NCI-H2081 treated with DMSO at 0.1 percent for 48 hours (cell line): Measurements from ENCODE around the gene CHEK1.
"Not testable (repeated sequence)": the region's sequence is repeated elsewhere in the genome, so short reads cannot be mapped to it uniquely, and the experiment has no call there.

ENCODE experiments used
- DNase-seq: peaks from one replicate; lab custom pipeline; 2025; lab: John Stamatoyannopoulos, UW

The CHEK1 gene

DNA sequence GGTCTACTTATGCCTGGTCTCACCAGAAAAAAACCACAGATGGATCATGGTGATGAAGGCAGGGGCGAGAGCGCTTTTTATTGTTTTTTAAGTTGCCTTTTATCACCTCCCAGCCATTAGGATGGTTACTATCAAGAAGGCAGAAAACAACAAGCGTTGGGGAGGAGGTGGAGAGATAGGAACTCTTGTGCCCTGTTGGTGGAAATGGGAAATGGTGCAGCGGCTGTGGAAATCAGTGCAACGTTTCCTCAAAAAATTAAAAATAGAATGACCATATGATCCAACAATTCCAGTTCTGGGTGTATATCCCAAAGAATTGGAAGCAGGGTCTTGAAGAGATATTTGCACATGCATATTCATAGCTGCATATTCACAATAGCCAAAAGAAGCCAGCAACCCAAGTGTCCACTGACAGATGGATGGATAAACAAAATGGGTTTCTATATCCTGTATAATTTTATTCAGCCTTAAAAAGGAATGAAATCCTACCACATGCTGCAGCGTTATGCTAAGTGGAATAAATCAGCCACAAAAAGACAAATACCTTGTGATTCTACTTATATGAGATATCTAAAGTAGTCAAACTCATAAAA, 76.2 kb downstream of the CHEK1 start:
- DNase-seq, result no peak

DNA sequence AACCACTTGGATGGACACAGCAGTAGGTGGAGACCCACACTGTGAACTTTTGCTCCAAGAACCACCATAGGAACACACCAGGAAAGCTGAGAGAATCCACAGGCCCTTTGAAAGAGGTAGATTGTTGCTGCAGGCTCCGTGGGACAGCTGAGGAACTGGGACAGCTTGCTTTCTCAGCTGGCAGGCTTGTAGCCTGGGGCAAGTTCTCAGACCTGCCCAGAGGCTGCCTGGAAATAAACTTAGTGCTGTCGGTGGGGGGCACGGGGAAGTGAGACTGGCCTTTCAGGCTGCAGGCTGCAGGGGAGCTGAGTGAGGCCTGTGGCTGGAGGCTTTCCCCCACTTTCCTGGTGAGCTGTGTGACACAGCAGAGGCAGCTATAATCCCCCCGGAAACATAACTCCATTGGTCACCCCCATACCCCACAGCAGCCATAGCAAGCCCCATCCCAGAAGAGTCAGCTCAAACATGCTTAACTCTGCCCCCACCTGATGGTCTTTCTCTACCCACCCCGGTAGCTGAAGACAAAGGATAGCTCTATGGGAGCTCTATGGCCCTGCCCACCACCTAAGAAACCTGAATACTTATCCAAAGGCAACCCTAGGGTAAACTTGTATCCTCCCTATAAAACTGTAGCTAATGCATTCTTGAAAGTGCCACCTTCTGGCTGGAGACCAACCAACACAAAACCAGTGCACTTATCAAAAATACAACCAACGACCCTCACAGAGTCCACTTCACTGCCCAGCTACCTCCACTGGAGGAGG, 77.1 kb downstream of the CHEK1 start:
- no peak for DNase-seq

DNA sequence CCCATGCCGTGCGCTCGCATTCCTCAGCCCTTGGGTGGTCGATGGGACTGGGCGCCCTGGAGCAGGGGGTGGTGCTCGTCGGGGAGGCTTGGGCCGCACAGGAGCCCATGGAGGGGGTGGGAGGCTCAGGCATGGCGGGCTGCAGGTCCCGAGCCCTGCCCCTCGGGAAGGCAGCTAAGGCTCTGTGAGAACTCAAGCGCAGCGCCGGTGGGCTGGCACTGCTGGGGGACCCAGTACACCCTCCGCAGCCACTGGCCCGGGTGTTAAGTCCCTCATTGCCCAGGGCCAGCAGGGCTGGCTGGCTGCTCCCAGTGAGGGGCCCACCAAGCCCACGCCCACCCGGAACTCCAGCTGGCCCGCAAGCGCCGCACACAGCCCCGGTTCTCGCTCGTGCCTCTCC, 79.7 kb downstream of the CHEK1 start:
- DNase-seq, result not testable (repeated sequence)

DNA sequence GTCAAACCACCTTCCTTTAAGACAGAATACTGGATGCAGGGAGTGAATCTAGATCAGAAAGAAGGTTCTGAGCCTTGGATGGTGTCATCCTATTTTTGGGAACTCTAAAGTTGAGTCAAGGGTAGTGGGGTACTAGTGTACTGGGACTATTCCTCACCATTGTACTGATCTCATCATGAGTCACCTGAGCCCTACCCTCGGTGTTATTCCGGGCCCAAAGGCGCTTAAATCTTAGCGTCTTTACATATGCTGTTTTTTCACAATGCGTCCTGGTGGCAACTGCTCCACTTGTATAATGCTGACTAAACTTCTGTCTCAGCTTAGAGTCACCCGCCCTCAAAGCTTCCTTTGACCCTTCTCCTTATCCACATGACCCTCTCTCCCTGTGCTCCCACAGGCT, 95.8 kb downstream of the CHEK1 start:
- DNase-seq, result no peak

DNA sequence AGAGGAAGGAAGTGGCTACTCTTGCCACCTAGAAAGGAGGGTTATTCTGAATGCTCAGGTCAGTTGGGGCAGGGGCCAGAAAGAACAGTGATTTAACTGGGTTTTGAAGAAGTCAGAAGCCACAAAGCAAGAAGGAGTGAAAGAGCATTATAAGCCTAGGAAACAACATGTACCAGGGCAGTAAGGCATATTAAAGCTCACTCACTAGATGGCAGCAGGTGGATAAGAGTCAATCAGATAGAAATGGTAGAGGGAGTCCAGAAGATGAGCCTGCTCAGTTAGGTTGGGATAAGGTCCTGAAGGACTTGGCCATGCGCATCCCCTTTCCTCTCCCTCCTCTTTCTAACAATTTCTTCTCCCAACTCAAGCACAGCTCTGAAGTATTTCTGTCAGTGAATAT, 99.2 kb downstream of the CHEK1 start:
- no peak for DNase-seq
